ENCODE results near the gene EIF3J.

Gene EIF3J

GRCh38 chr15:44573386-44573785 is 36.4 kb downstream of the EIF3J start:
- no peak for DNase-seq (ENCODE audit: low read depth)
- TF ChIP-seq CTCF (IDR thresholded peaks at IDR 0.05; ENCODE audit: control insufficient read depth, extremely low read depth, insufficient read depth), result no peak
- H3K4me3 ChIP-seq (ENCODE audit: low read depth, low read length), result no peak overlapping the region

- H3K4me3 ChIP-seq (ENCODE audit: low read depth, low read length), result no peak overlapping the region
- no peak for TF ChIP-seq CTCF (IDR thresholded peaks at IDR 0.05; ENCODE audit: control insufficient read depth, extremely low read depth, insufficient read depth)
- no peak for DNase-seq (ENCODE audit: low read depth)
Observed at GRCh38 chr15:44574734-44575133, 37.8 kb downstream of the EIF3J start.

DNA sequence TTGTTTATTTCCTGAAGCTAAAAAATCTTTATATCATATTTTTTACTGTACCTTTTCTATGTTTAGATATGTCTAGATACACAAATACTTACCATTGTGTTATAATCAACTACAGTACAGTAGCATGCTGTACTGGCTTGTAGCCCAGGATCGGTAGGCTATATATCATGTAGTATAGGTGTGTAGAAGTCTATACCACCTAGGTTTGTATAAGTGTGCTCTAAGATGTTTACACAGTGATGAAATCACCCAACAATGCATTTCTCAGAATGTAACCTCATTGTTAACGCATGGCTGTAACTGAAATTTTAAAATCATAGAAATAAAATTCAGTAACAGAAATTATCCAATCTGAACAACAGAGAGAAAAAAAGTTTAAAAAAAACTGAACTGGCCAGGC is 43.2 kb downstream of the EIF3J start:
- no peak for TF ChIP-seq CTCF (IDR thresholded peaks at IDR 0.05; ENCODE audit: control insufficient read depth, extremely low read depth, insufficient read depth)
- no peak overlapping the region for H3K4me3 ChIP-seq (ENCODE audit: low read depth, low read length)
- DNase-seq (ENCODE audit: low read depth), result peak; percentile 61

GRCh38 chr15:44584162-44584749 is 47.3 kb downstream of the EIF3J start:
- TF ChIP-seq CTCF (IDR thresholded peaks at IDR 0.05; ENCODE audit: control insufficient read depth, extremely low read depth, insufficient read depth), result peak; percentile 61
- no peak overlapping the region for H3K4me3 ChIP-seq (ENCODE audit: low read depth, low read length)
- no peak for DNase-seq (ENCODE audit: low read depth)

GRCh38 chr15:44585633-44586032 is 48.7 kb downstream of the EIF3J start:
- no peak for DNase-seq (ENCODE audit: low read depth)
- no peak overlapping the region for H3K4me3 ChIP-seq (ENCODE audit: low read depth, low read length)
- no peak for TF ChIP-seq CTCF (IDR thresholded peaks at IDR 0.05; ENCODE audit: control insufficient read depth, extremely low read depth, insufficient read depth)

- H3K4me3 ChIP-seq (ENCODE audit: low read depth, low read length), result no peak overlapping the region
- no peak for TF ChIP-seq CTCF (IDR thresholded peaks at IDR 0.05; ENCODE audit: control insufficient read depth, extremely low read depth, insufficient read depth)
- no peak for DNase-seq (ENCODE audit: low read depth)
Observed at GRCh38 chr15:44588541-44588940, 51.6 kb downstream of the EIF3J start.

DNA sequence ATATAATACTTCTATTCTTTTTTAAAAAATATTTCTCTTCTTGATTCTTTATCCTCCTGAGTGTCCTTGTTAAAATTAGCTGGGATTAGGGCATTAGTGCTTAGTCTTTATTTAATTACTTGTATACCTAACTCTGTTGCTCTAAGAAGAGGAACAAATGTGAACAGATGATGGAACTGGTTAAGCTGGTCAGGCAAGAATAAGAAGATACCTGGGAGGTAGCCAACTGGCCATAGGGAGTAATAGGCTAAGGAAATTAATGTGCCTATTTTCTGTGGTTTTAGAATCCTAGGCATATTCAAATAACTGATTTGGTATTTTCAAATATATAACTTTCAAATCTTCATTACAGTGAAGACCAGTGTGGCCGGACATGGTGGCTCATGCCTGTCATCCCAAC is 54.4 kb downstream of the EIF3J start:
- peak; percentile 85 for DNase-seq (ENCODE audit: low read depth)
- no peak overlapping the region for H3K4me3 ChIP-seq (ENCODE audit: low read depth, low read length)
- TF ChIP-seq CTCF (IDR thresholded peaks at IDR 0.05; ENCODE audit: control insufficient read depth, extremely low read depth, insufficient read depth), result no peak

All from LNCaP clone FGC (cell line).